NOMO-1 treated with DMSO at 0.1 percent for 48 hours (cell line): ENCODE results near the gene CELSR1.
A peak's percentile ranks its signal among the peaks of the same experiment; 100 is the strongest.

Source experiments
- DNase-seq: peaks from one replicate; lab custom pipeline; 2025; ENCODE audit not compliant: unreplicated experiment; lab: John Stamatoyannopoulos, UW

CELSR1 gene

DNA sequence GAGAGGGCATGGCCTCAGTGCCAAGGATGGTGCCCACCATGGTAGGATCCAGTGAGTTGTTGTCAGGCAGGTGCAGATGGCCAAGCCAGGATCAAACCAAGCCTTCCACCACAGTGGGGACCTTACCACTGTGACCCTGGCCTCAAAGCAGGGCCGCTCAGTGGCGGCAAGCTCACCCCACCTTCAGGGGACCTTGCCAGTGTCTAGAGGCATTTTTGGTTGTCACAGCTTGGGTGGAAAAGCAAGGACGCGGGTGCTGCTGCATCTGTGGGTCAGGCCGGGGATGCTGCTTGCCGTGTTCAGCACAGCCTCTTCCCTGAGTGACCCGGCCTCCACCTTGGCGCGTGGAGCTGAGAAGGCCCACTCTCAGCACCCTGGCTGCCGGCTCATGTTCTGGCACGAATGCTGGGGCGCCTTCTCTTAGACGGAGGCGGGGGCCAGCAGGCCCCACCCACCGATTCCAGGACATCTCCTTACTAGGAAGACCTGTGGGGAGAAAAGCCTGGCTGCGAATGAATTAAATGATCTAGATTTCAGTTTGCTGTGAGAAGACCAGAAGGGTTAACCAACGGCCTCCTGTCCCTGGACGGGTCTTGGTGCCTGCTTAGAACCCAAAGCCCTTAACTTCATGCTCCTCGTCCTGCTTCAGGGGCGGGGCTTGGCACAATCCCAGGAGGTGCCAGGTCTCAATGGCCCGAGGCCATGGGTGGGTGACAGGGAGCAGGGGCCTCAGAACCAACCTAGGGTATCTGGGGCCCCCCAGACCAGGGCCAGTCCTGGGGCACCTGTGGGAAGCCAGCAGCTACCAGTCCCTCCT lies 183.0 kb downstream of the CELSR1 start:
- no peak for DNase-seq

DNA sequence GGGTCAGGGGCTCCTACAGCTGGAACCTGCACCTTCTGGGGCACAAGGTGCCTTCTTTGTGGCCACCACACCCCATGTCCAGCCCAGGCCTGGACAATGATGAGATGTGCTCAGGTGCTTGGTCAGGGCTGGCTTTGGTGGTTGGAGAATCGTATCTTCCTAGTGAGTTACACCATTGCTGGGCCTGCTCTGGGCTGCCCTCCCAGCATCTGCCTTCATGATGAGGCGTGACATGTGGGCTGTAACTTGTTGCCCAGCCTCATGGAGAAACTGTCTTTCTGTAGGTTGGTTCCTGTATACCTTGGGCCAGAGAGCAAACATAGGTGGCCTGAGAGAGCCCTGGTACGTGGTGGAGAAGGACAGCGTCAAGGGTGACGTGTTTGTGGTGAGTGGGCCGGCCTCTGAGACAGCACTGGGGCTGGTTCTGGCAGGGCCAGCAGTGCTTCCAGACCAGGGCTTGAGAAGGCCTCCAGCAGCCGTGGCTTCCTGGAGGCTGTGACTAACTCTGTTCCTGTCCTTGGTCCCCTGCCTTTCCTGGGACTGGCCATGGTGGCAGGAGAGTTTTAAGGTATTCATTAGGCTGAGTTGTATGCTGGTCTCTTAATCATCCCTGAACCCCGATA lies 183.8 kb downstream of the CELSR1 start:
- DNase-seq = no peak

DNA sequence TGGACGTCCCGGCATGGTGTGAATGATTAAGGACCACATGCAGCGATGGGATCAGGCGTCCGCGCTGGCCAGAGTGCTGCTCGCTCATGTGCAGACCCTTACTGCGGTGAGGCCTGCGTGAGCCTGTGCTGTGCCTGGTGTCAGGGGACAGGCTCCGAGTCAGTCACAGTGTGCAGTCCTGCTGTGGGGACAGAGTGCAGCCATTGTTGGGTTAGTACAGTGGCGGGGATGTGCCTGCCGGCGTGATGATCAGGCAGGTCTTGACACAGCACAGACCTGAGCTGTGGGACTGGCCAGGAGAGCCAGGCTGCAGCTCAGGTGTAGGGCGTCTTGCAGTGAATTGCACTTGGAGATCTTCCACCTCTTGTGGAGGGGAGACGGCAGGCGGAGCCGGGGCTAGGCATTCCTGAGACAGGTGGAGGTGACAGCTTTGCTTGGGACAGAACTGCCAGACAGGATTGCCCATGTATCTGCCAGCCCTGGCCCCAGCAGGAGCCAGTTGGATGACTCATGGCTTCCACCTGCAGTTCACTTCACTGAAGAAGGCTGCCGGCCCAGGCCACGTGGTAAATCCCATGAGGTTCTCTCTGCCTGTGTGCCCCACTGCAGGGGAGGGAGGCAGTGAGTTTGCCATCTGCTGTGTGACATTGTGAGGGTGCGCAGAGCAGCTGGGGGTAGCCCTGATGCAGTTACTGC lies 184.6 kb downstream of the CELSR1 start:
- DNase-seq = no peak

DNA sequence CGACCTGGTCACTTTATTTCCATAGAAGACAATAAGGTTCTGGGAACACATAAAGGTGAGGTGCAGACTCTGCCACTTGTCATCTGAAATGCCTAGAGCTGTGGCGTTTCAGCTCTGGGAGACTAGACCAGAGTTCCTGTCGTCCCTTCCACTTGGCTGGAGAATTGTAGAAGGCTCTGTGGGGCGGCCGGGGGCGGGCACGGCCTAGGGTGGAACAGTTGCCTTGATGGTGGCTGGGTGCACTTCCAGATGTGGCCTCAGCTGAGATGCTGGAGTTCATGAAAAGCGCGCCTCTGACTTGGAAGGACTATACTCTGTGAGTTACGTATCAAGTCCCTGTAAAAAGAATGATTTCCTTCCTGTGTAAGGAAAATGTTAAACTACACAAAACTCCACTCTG lies 185.1 kb downstream of the CELSR1 start:
- DNase-seq = no peak

DNA sequence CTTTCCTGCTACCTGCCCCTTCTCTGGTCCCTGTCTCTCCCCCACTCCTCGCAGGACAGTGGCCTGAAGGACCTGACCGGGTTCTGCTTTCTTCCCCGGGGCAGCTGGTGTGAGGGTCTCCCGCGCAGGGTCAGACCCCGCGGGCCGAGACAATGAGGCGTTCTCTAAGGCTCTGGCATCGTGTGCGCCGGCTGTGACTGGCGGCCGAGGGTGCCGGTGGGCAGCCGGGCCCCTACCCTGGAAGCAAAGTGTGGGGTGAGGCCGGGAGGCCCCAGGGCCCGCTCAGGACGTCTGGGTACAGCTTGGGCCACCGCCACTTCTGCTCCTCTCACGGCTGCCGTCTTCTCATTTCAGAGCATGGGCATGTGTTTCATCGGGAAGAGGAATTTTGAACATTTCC lies 185.7 kb downstream of the CELSR1 start:
- no peak for DNase-seq

DNA sequence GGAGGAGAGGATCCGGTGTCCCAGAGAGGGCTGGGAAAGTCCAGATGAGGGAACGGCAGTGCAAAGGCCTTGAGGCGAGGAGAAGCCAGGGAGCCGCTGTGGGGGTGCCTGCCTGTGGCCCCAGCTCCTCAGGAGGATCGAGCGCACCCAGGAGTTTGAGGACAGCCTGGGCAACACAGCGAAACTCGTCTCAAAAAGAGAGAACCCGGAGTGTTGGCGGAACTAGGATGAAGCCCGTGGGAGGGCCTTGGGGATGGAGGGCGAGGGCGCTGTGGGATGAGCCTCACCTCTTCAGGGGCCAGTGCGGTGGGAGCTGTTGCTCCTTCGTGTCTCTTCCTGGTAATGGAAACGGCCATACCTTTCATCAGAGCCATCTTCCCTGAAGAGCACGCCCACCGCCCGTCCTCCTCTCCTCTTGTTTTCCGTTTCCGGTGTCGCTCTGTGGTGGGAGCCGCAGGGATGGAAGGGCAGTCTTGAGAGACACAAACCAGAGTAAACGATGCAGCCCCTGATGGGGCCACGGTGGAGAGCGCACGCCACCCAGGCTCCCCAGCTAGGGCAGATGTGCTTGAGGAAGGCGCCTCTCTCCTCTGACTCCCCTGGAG lies 186.2 kb downstream of the CELSR1 start:
- no peak for DNase-seq

DNA sequence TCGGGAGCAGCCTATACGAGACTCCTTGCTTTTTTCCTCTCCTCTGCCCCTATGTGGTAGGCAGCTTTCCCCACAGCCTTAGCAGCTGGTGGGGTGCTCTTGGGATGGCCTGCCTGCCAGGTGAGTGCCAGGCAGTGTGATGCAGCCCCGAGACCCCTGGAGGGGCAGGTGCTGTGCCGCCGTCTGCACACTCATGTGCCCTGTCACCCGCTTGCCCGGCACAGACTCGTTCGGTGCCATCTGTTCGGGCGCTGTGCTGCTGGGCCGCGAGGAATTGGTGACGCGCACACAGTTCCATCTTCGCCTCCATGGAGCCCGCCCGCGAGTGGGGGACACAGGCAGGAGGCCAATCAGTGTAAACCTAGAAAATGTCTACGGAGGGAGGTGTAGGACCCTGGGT lies 186.8 kb downstream of the CELSR1 start:
- DNase-seq = no peak

DNA sequence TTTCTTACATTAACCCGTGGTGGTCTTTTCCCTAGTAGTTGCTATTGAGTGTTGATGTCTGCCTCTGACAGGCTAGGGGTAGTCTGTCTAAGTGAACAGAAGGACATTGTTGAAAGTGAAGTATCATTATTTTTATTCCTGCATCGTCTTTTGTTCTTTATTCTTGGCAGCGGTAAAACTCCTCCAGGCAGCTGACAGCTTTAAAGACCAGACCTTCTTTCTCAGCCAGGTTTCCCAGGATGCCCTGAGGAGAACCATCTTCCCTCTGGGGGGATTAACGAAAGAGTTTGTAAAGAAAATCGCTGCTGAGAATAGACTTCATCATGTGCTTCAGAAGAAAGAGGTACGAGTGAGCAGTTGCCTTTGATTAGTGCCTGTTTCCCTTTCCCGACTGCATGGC lies 187.3 kb downstream of the CELSR1 start:
- DNase-seq = no peak

DNA sequence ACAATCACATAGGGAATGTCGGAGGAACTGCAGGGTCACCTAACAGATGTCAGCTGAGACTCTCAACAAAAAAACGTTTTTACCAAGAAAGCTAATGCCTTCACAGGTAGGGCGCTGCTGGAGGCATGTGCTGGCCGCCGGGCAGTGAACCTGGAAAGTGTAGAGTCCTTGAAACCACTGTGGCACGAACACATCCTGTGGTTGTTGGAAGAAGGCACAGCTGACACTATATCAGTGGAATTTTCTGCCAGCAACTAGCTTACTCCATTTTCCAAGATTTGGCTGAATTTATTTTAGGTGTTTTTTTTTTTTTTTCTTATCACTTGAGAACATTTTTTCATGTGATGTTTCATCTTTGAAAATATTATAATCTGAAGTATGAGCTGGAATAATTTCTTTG lies 187.7 kb downstream of the CELSR1 start:
- no peak for DNase-seq

DNA sequence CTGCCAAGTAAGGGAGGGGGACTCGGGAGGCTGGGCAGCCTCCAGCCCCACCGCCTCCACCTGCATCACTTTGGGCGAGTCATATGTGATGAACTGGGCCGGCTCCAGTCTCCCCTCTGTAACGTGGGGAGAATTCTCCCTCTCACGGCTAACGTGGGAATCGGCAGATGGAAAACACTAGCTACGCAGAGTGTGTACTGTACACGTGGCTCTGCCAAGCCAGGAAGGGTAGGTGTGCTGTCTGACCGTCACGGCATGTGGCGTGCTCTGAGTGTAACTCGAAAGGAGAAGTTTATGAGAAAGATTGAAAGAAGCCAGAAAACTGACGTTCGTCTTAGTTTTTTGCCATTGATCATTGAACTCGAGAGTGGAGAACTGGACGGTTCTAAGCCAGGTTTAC lies 188.2 kb downstream of the CELSR1 start:
- no peak for DNase-seq

DNA sequence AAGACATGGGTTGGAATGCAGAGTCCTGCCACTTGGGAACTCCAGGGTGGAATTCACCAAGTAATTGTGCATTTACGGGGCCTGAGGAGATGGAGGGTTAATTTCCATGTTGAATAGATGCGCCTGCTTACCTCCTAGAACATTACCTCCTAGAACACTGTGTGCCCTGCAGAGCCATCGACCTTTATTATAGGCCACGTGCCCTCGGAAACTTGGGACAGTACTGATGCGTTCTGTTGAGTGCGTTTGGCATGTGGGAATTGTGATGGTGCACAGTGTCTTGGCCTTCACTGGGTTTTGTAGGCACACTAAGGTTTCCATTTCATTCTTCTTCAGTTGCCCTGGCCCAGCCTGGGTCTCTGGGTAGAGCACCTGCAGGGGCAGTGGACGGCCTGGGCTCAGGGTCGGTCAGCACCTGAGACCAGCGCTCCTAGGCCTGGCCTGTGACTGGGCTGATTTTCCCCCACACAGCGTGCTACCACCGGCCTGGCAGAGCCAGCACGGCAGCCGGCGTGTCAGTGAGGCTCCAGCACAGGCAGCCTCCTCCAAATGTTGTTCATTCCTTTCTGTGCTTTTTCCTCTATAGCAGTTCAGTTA lies 189.2 kb downstream of the CELSR1 start:
- no peak for DNase-seq

DNA sequence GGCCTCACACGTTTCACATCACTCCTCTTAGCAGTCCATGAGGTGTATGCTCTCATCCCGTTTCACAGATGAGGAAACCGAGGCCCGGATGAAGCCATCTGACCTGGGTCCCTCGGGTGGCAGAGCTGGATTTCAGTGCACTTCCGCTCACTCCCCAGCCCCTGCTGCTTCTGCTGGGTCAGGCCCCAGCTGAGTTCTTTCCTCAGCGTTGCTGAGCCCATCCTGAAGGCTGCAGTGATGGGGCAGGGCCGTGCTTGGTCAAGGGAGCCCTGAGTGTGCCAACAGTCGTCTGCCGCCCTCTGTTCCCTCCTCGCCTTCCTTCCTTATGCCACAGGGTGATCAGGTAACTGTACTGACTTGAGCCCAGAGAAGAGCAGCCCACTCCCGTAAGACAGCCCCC lies 189.8 kb downstream of the CELSR1 start:
- DNase-seq = no peak

DNA sequence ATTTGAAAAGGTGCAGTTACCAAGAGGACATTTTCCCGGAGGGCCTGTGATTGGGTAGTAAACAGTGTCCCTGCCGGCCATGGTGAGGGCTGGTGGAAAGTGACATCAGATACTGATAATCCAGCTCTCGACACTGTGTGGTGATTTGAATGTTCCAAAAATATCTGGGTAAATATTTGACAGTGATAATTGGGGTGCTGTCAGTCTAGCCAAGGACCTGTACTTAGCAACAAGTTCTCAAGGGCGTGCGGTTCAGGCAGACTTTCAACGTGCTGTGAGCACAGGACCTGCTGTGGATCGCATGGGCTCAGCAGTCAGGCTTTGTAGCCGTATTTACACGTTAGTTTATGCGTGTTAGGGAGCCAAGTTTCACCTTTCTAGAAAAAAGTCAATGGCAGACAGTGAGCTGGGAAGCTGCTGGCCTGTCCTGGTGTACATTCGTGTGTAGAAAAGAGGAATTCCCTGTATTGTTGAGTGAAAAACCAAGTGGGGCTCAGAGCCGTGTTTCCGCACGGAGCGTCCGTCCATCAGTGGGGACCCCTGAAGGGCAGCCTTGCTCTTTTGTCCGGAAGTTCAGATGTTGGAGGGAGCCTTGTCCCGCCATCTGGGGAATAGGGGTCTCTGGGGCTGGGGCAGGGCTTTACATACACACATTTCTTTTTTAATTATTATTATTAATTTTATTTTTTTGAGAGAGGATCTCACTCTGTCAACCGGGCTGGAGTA lies 190.6 kb downstream of the CELSR1 start:
- DNase-seq = no peak

DNA sequence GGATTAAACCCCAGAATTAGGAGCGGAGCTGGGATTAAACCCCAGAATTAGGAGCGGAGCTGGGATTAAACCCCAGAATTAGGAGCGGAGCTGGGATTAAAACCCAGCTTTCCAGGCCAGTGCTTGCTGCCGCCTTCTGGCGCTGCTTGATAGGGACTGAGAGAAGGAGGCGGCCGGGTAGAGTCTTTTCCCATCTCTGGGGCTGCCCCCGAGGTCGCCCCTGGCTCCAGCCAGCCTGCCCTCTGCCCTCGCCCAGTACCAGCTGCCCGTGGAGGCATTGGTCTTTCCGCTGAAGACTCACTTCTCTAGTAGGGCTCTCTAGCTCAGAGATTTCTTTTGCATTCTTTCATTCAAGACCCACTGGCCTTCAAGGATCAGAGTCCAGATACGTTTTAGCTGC lies 196.7 kb downstream of the CELSR1 start:
- no peak for DNase-seq

DNA sequence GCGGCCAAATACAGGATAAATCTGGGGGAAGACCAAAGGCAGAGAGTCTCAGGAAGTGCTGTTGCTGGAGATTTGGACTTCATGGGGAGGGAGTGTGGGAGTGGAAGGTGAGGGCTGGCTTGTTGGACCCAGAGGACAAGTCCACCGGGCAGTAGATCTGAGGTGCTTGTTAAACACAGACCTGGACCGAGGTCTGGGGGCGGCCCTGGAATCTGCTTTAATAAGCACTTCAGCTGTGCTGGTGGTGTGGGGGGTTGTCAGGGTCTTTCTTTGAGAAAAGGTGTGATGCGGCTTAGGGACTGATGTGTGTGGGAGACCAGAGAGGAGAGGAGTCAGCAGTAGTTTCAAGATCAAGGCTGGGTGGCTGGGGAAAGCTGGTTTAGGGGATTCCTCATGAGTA lies 197.5 kb downstream of the CELSR1 start:
- no peak for DNase-seq

DNA sequence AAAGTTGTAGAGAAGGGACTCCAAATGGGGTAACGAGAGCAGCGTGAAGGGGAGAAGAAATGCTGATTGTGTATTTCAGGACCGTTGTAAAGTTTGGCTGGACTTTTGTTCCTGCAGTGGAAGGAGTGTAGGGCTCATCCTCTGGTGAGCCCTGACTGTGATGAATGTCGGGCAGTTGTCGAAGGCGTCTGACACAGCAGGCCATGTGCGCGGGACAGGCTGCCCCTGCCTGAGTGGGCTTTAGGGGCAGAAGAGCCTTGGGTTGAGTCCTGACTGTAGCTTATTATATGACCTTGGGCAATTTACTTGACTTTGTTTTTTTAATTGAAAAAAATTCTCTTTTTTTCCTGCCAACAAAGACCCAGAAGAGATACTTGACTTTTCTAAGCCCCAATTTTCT lies 198.8 kb downstream of the CELSR1 start:
- no peak for DNase-seq

DNA sequence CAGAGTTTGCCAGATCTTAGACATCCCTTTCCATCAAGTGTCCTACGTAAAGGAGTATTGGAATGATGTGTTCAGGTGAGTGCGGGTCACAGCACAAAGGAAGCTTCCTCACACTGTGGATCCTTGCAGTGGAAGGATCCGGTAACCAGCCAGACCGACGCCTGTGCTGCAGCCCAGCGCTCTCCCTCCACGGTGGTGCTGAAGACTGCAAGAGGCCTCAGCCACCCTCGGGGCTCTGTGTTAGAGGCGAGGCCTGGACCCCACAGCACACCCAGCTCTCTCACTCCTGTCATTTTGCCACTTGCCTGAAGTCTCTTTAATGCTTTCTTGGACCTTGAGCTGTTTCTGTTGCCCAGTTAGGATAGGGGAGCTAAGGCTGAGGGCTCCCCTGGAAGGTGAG lies 199.6 kb downstream of the CELSR1 start:
- no peak for DNase-seq

DNA sequence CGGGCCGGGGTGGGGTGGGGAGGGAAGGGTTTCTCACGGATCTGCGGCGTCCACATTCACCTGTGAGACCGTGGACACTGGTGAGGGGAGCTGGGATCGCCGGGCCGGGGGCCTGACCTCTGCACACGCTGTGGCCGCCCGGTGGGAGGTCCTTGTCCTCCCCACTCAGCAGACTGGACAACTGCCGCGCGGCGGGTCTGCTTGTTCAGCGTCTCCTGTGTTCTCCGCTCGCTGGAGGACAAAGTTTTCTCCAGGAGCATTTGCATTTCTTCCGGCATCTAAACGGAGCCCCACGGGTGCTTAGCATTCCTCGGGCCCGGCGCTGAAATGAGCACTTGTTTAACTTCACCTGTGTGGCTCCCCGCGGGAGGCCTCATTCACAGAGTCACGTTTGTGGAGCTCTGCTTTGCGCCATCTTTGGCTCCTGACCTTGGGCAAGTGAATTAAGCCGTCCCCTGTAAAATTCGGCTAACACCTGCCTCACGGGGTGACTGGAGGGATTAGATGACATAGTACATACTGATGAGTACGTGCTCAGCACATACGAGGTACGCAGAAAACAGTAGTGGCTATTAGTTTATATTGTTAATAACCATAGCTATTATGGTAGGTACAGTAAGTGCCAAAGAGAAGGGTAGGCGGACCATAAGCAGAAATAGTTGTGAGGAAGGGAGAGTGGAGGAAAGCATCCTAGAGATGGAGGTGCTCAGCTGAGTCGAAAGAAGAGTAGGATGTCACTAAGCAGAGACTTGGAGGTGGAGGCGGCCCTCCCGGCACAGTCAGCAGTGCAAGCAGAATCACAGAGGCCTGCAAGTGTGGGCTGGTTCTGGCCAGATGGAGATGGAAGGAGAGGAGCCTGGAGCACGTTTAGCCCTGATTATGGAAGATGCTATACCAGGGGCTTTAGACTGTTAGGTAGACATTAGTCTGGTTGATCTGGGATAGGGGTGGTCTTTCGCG lies 201.0 kb downstream of the CELSR1 start:
- no peak for DNase-seq

DNA sequence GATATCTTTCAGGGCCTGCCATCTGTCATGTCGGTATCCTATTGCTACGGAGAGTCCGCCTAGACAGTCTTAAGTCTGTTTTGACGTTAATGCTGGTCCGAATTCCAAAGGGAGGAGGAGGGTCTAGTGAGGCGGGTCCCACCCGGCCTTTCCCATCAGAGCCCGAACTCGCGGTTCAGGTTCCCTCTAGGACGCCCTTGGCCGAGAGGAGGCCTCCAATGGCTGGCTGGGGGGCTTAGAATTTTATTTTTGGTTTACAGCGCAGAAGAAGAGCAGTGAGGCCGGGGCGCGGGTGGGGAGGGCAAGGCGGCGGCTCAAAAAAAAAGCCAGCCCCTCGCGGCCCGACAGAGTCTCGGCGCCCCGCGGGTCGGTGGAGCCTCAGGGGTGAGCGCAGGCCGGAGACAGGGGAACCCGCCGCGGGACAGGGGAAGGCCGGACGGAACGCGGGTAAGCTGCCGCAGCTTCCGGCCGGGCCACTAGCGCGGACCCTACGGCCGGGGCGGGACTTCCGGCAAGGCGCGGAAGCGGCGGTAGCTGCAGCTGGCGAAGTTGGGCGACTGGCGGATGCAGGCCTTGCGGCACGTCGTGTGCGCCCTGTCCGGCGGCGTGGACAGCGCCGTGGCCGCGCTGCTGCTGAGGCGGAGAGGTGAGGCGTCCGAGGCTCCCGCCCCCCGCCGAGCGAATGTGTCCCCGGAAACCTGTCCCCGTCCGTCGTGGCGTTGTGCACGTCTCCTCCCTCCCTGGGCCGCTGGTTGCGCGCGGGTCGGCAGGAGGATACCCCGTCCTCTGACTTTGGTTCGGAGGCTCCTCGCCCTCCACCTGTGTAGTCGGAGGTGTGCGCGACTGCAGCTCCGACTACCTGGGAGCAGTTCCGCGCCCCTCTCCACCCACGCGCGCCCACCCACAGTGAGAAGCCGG lies 202.0 kb downstream of the CELSR1 start, which contains the start of gene TRMU:
TRMU (plus strand) TSS at position 514 of the 918 bp plus-strand sequence; CDS start at position 565, 51 bp downstream.
- DNase-seq = peak; percentile 77
